GM12875 (cell line): ENCODE data around the gene MAN1B1.

Source experiments
- H3K4me3 ChIP-seq: one replicate; pipeline ENCODE4 v1.5.1; 2011; ENCODE audit warnings: low read depth, low read length, control low read depth
- CTCF ChIP-seq: IDR thresholded peaks from 2 replicates; pipeline ENCODE4 v1.5.1; 2011; ENCODE audit warnings: low read depth, mild to moderate bottlenecking, control low read depth, inconsistent platforms, low read length, moderate library complexity, borderline replicate concordance; ENCODE audit not compliant: insufficient read depth

MAN1B1 gene

GRCh38 chr9:137147793-137148160, 61.0 kb downstream of the MAN1B1 start:
- H3K4me3 ChIP-seq = no peak overlapping the region
- no peak for TF ChIP-seq CTCF

GRCh38 chr9:137148242-137148641, 61.5 kb downstream of the MAN1B1 start:
- H3K4me3 ChIP-seq = no peak overlapping the region
- TF ChIP-seq CTCF = no peak

DNA sequence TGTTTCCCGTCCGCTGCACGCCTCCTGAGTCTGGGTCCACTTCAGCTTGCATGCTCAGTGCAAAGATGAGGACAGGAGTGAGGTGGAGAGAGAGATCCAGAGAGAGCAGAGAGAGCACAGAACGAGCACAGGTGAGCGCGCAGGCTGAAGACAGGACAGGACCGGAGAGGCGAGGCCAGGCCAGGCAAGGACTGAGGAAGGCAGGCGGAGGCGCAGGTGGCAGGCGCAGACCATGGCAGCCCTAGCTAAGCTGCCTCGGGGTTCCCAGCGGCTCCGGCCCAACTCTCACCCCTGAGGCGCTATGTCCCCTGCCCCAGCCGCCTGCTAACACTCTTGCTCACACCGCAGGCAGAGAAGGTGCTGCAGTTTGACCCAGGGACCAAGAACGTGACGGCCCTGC, 61.9 kb downstream of the MAN1B1 start:
- no peak overlapping the region for H3K4me3 ChIP-seq
- TF ChIP-seq CTCF = no peak

DNA sequence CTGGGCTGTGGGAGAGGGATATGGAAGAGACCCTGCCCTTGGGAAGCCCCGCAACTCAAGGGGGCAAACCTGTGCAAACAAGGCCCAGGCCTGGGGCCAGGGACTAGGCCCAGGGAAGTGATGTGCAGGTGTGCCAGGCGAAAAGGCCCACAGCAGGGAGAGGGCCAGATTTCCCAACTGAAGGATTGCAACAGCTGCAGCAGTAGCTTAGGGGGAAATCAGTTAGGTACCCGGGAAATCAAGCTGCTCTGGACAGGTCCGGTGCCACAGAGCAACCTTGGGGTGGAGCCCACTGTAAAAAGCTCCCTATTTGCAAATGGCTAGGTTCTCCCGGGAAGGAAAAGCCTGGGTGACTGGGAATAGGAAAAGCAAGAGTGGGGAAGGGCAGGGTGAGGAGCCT, 62.6 kb downstream of the MAN1B1 start:
- no peak overlapping the region for H3K4me3 ChIP-seq
- no peak for TF ChIP-seq CTCF

GRCh38 chr9:137149942-137150616, 63.3 kb downstream of the MAN1B1 start:
- no peak for TF ChIP-seq CTCF
- H3K4me3 ChIP-seq = peak overlapping the region; percentile 15

GRCh38 chr9:137150617-137151457, 64.1 kb downstream of the MAN1B1 start:
- no peak overlapping the region for H3K4me3 ChIP-seq
- no peak for TF ChIP-seq CTCF
